ENCODE results near the gene MTHFD1L.

GRCh38 chr6:151119823-151120524 is 254.5 kb downstream of the MTHFD1L start:
- TF ChIP-seq CTCF (IDR thresholded peaks at IDR 0.05) (no peak), EP300 (IDR thresholded peaks at IDR 0.05) (no peak), POLR2AphosphoS5 (IDR thresholded peaks at IDR 0.05) (no peak)

Data from stomach (tissue), 4 donors.